CD14-positive monocyte (primary cell): Measurements from ENCODE around the gene CTAG1A. TPM values are rescaled to one million over a fixed set of nuclear protein-coding genes. Genes with fewer than 3 reads are reported as not detected.

ENCODE experiments used
- DNase-seq, 3 donors: peaks; one replicate each; pipeline ENCODE4 v3.0.0-alpha.2; 2011 to 2022
- H2AFZ ChIP-seq: 2 replicates; pipeline ENCODE4 v1.6.0; 2012; ENCODE audit warnings: mild to moderate bottlenecking, low read depth, low read length, inconsistent platforms; ENCODE audit not compliant: insufficient read depth, poor library complexity, severe bottlenecking
- H3K27ac ChIP-seq, 2 donors: 1 replicate in 1 of 2; 2 replicates in 1 of 2; pipeline ENCODE4 v1.5.1; 2012 to 2013; ENCODE audit warnings: low read length in 2 of 2, control low read depth in 1 of 2, inconsistent platforms in 1 of 2, low read depth in 1 of 2, mild to moderate bottlenecking in 1 of 2
- H3K27me3 ChIP-seq, 2 donors: one replicate each; pipeline versions ENCODE4 v1.6.0 to v1.6.1; 2011 to 2013; ENCODE audit warnings: low read length in 2 of 2; ENCODE audit not compliant: control insufficient read depth in 2 of 2, insufficient read depth in 2 of 2
- H3K36me3 ChIP-seq, 2 donors: replicated peaks in 1 of 2; 1 replicate in 1 of 2; 2 replicates in 1 of 2; pipeline versions ENCODE4 v1.5.1 to v1.6.1; 2012 to 2013; ENCODE audit warnings: low read length in 2 of 2, control low read depth in 1 of 2, inconsistent platforms in 1 of 2, mild to moderate bottlenecking in 1 of 2; ENCODE audit not compliant: insufficient read depth in 2 of 2, control insufficient read depth in 1 of 2
- H3K4me1 ChIP-seq, 2 donors: 1 replicate in 1 of 2; 2 replicates in 1 of 2; pipeline versions ENCODE4 v1.5.1 to v1.6.1; 2012 to 2013; ENCODE audit warnings: low read length in 2 of 2, control low read depth in 1 of 2, inconsistent platforms in 1 of 2, mild to moderate bottlenecking in 1 of 2, moderate library complexity in 1 of 2; ENCODE audit not compliant: insufficient read depth in 2 of 2, control insufficient read depth in 1 of 2
- H3K4me2 ChIP-seq: replicated peaks from 2 replicates; pipeline ENCODE3; 2012; ENCODE audit warnings: low read length, moderate library complexity, mild to moderate bottlenecking; ENCODE audit not compliant: poor library complexity, severe bottlenecking; ENCODE audit errors: extremely low read depth
- H3K4me3 ChIP-seq, 3 experiments: fragments of 200-600 bp in 1 of 3; sonication (generic) in 1 of 3; replicated peaks in 1 of 3; 1 replicate in 2 of 3; 2 replicates in 1 of 3; pipeline ENCODE4 v1.5.1; 2011 to 2013; ENCODE audit warnings: low read length in 3 of 3, mild to moderate bottlenecking in 3 of 3, control low read depth in 2 of 3, low read depth in 2 of 3, inconsistent platforms in 1 of 3, moderate library complexity in 1 of 3
- H3K79me2 ChIP-seq: 2 replicates; pipeline ENCODE4 v1.6.0; 2012; ENCODE audit warnings: mild to moderate bottlenecking, control low read depth, inconsistent platforms, low read length, moderate library complexity; ENCODE audit not compliant: insufficient read depth
- H3K9ac ChIP-seq: 2 replicates; pipeline ENCODE4 v1.6.0; 2017; ENCODE audit warnings: low read length, mild to moderate bottlenecking; ENCODE audit not compliant: insufficient read depth, poor library complexity, severe bottlenecking
- H3K9me3 ChIP-seq, 2 donors: replicated peaks in 1 of 2; 1 replicate in 1 of 2; 2 replicates in 1 of 2; pipeline versions ENCODE4 v1.5.1 to v1.6.1; 2012 to 2013; ENCODE audit warnings: low read length in 2 of 2, control low read depth in 1 of 2; ENCODE audit not compliant: control insufficient read depth in 1 of 2, insufficient read depth in 1 of 2
- H4K20me1 ChIP-seq: 2 replicates; pipeline ENCODE4 v1.6.0; 2012; ENCODE audit warnings: mild to moderate bottlenecking, low read length, control low read depth, moderate library complexity; ENCODE audit not compliant: insufficient read depth
- H3K27ac Mint-ChIP-seq, 7 donors: one replicate each; pipeline ENCODE4 v1.8.0; 2020; ENCODE audit warnings: mild to moderate bottlenecking in 7 of 7, mixed read lengths in 7 of 7, moderate library complexity in 6 of 7, inconsistent platforms in 2 of 7
- H3K27me3 Mint-ChIP-seq, 3 donors: one replicate each; pipeline ENCODE4 v1.8.0; 2021 to 2022; ENCODE audit warnings: low read depth in 3 of 3, mild to moderate bottlenecking in 3 of 3, mixed read lengths in 3 of 3, moderate library complexity in 3 of 3, inconsistent platforms in 1 of 3
- H3K36me3 Mint-ChIP-seq, 2 donors: one replicate each; pipeline ENCODE4 v1.8.0; 2020; ENCODE audit warnings: mixed read lengths in 2 of 2, inconsistent platforms in 1 of 2, mild to moderate bottlenecking in 1 of 2
- H3K4me1 Mint-ChIP-seq: one replicate; pipeline ENCODE4 v1.8.0; 2020; ENCODE audit warnings: mild to moderate bottlenecking, mixed read lengths
- H3K4me3 Mint-ChIP-seq, 2 donors: one replicate each; pipeline ENCODE4 v1.8.0; 2020; ENCODE audit warnings: mild to moderate bottlenecking in 2 of 2, mixed read lengths in 2 of 2, moderate library complexity in 1 of 2
- H3K9me3 Mint-ChIP-seq, 7 donors: one replicate each; pipeline ENCODE4 v1.8.0; 2020 to 2022; ENCODE audit warnings: mixed read lengths in 7 of 7, mild to moderate bottlenecking in 6 of 7, moderate library complexity in 6 of 7, inconsistent platforms in 2 of 7
- CTCF ChIP-seq: fragments of 200-600 bp; IDR thresholded peaks from one replicate; pipeline ENCODE4 v1.8.0; 2022; ENCODE audit warnings: antibody characterized with exemption, mild to moderate bottlenecking
- WGBS: methylation state at CpG from one replicate; pipeline ENCODE4 v1.1.5; 2013; ENCODE audit warnings: missing lambda C conversion rate; ENCODE audit not compliant: insufficient coverage; 5-methylcytosine and 5-hydroxymethylcytosine counted together
- intact Hi-C, 2 donors: fragments of 100-400 bp; cut with micrococcal nuclease; formaldehyde crosslinking; loops; one replicate each; pipeline versions ENCODE4 v1.15.0 to v1.15.1; 2023
- polyA plus RNA-seq, 3 donors: library from polyadenylated mRNA; depleted of rRNA in 1 of 3; unstranded in 2 of 3; stranded (reverse) in 1 of 3; fragments of 300-500 nt in 2 of 3; fragments of >200 nt in 1 of 3; fragmentation: Illumina TruSeq in 2 of 3; gene quantifications; 1 replicate in 2 of 3; 2 replicates in 1 of 3; pipeline ENCODE4 v1.2.3, GENCODE V29; 2012 to 2021

The CTAG1A gene
- polyA plus RNA-seq, 3 donors = not detected

- no peaks in the 10 kb centered on the region for H4K20me1 ChIP-seq
- H3K4me1 ChIP-seq = peaks cover 9% of the 10 kb centered on the region in 2 donors
- H3K4me2 ChIP-seq = no peak overlapping the region
- Mint-ChIP-seq H3K36me3 (no peaks in the 10 kb centered on the region), H3K27ac (no peak overlapping the region), H3K4me3 (no peak overlapping the region), H3K4me1 (peaks cover 13% of the 10 kb centered on the region), H3K27me3 (peaks cover 0 to 3% (median 2%) of the 10 kb centered on the region in 3 donors), H3K9me3 (peaks cover 0 to 24% (median 0%) of the 10 kb centered on the region in 7 donors)
- intact Hi-C loops = no loop called here
- no peaks in the 10 kb centered on the region for H3K79me2 ChIP-seq
- WGBS = no CpG with 5 or more reads among the region's 4 CpGs
- no peak for TF ChIP-seq CTCF
- H2AFZ ChIP-seq = no peak overlapping the region
- no peaks in the 10 kb centered on the region for H3K36me3 ChIP-seq
- H3K27me3 ChIP-seq = no peaks in the 10 kb centered on the region
- no peaks in the 10 kb centered on the region for H3K9me3 ChIP-seq
- DNase-seq = no peak
- no peak overlapping the region for H3K27ac ChIP-seq
- no peak overlapping the region for H3K4me3 ChIP-seq
- no peak overlapping the region for H3K9ac ChIP-seq
Observed at GRCh38 chrX:154594491-154594890, 9.6 kb downstream of the CTAG1A start.

GRCh38 chrX:154595559-154596249 lies 10.8 kb downstream of the CTAG1A start:
- Histone ChIP-seq H3K27me3 (no peaks in the 10 kb centered on the region), H3K4me2 (no peak overlapping the region), H3K4me1 (peaks cover 9 to 14% of the 10 kb centered on the region in 2 donors), H3K36me3 (no peaks in the 10 kb centered on the region), H3K9ac (no peak overlapping the region), H4K20me1 (no peaks in the 10 kb centered on the region), H3K27ac (no peak overlapping the region), H2AFZ (no peak overlapping the region), H3K4me3 (no peak overlapping the region), H3K79me2 (no peaks in the 10 kb centered on the region), H3K9me3 (no peaks in the 10 kb centered on the region)
- DNase-seq = no peak
- no peak for TF ChIP-seq CTCF
- H3K36me3 Mint-ChIP-seq = no peaks in the 10 kb centered on the region
- H3K27ac Mint-ChIP-seq = peak overlapping the region in 1 of 7 donors; percentile 26
- H3K9me3 Mint-ChIP-seq = peaks cover 0 to 28% (median 0%) of the 10 kb centered on the region in 7 donors
- H3K4me1 Mint-ChIP-seq = peaks cover 21% of the 10 kb centered on the region
- intact Hi-C loops = no loop called here
- peaks cover 0 to 3% (median 3%) of the 10 kb centered on the region in 3 donors for H3K27me3 Mint-ChIP-seq
- WGBS = no CpG with 5 or more reads among the region's 2 CpGs
- H3K4me3 Mint-ChIP-seq = no peak overlapping the region
